BLaER1 (cell line): ENCODE data around the gene CEP72.

Experiments used
- H3K27ac ChIP-seq: shearing (Covaris generic); formaldehyde crosslinking; 2 replicates; pipeline ENCODE4 v1.8.1; 2022
- H3K27me3 ChIP-seq: shearing (Covaris generic); formaldehyde crosslinking; 2 replicates; pipeline ENCODE4 v1.8.1; 2022
- H3K36me3 ChIP-seq: shearing (Covaris generic); formaldehyde crosslinking; 2 replicates; pipeline ENCODE4 v1.8.1; 2022
- H3K4me1 ChIP-seq: shearing (Covaris generic); formaldehyde crosslinking; 2 replicates; pipeline ENCODE4 v1.8.1; 2022
- H3K4me2 ChIP-seq: shearing (Covaris generic); formaldehyde crosslinking; 2 replicates; pipeline ENCODE4 v1.8.1; 2022
- H3K4me3 ChIP-seq: shearing (Covaris generic); formaldehyde crosslinking; 2 replicates; pipeline ENCODE4 v1.8.1; 2022
- H3K9ac ChIP-seq: shearing (Covaris generic); formaldehyde crosslinking; 2 replicates; pipeline ENCODE4 v1.8.1; 2022
- H3K9me3 ChIP-seq: shearing (Covaris generic); formaldehyde crosslinking; 2 replicates; pipeline ENCODE4 v1.8.1; 2022
- H4K20me1 ChIP-seq: shearing (Covaris generic); formaldehyde crosslinking; 2 replicates; pipeline ENCODE4 v1.8.1; 2022
- Cebpa-rat ChIP-seq: shearing (Covaris generic); IDR thresholded peaks from 2 replicates; pipeline ENCODE4 v1.8.1; 2022

The CEP72 gene

GRCh38 chr5:634191-634590, 22.1 kb downstream of the CEP72 start:
- Histone ChIP-seq H3K4me1 (no peaks in the 10 kb centered on the region), H3K4me2 (no peak overlapping the region), H4K20me1 (peaks cover 26% of the 10 kb centered on the region), H3K4me3 (no peak overlapping the region), H3K27me3 (no peaks in the 10 kb centered on the region), H3K27ac (no peak overlapping the region), H3K36me3 (peaks cover 59% of the 10 kb centered on the region), H3K9ac (no peak overlapping the region), H3K9me3 (no peaks in the 10 kb centered on the region)
- no peak for TF ChIP-seq Cebpa-rat

- Histone ChIP-seq H3K27me3 (no peaks in the 10 kb centered on the region), H3K4me2 (no peak overlapping the region), H3K4me3 (no peak overlapping the region), H3K36me3 (peaks cover 72% of the 10 kb centered on the region), H4K20me1 (peaks cover 31% of the 10 kb centered on the region), H3K4me1 (no peaks in the 10 kb centered on the region), H3K9me3 (no peaks in the 10 kb centered on the region), H3K27ac (no peak overlapping the region), H3K9ac (no peak overlapping the region)
- TF ChIP-seq Cebpa-rat: no peak
These were observed 23.3 kb downstream of the CEP72 start for GRCh38 chr5:635306-636055.

GRCh38 chr5:636951-637350, 24.8 kb downstream of the CEP72 start:
- no peak overlapping the region for H3K27ac ChIP-seq
- H3K36me3 ChIP-seq: peaks cover 87% of the 10 kb centered on the region
- H3K9me3 ChIP-seq: no peaks in the 10 kb centered on the region
- H3K4me2 ChIP-seq: no peak overlapping the region
- no peak for TF ChIP-seq Cebpa-rat
- no peaks in the 10 kb centered on the region for H3K27me3 ChIP-seq
- H4K20me1 ChIP-seq: peaks cover 31% of the 10 kb centered on the region
- no peak overlapping the region for H3K9ac ChIP-seq
- H3K4me1 ChIP-seq: no peaks in the 10 kb centered on the region
- no peak overlapping the region for H3K4me3 ChIP-seq

GRCh38 chr5:637581-638450, 25.7 kb downstream of the CEP72 start:
- peaks cover 96% of the 10 kb centered on the region for H3K36me3 ChIP-seq
- peaks cover 32% of the 10 kb centered on the region for H4K20me1 ChIP-seq
- H3K4me2 ChIP-seq: no peak overlapping the region
- TF ChIP-seq Cebpa-rat: no peak
- H3K27me3 ChIP-seq: no peaks in the 10 kb centered on the region
- H3K9ac ChIP-seq: no peak overlapping the region
- no peak overlapping the region for H3K4me3 ChIP-seq
- H3K27ac ChIP-seq: no peak overlapping the region
- H3K4me1 ChIP-seq: peaks cover 5% of the 10 kb centered on the region
- H3K9me3 ChIP-seq: no peaks in the 10 kb centered on the region

- TF ChIP-seq Cebpa-rat: no peak
- no peaks in the 10 kb centered on the region for H3K27me3 ChIP-seq
- peaks cover 95% of the 10 kb centered on the region for H3K36me3 ChIP-seq
- no peak overlapping the region for H3K4me2 ChIP-seq
- peaks cover 14% of the 10 kb centered on the region for H3K4me1 ChIP-seq
- no peaks in the 10 kb centered on the region for H3K9me3 ChIP-seq
- no peak overlapping the region for H3K9ac ChIP-seq
- no peak overlapping the region for H3K27ac ChIP-seq
- H3K4me3 ChIP-seq: no peak overlapping the region
- H4K20me1 ChIP-seq: peaks cover 35% of the 10 kb centered on the region
These were observed 26.5 kb downstream of the CEP72 start for GRCh38 chr5:638501-639252.

DNA sequence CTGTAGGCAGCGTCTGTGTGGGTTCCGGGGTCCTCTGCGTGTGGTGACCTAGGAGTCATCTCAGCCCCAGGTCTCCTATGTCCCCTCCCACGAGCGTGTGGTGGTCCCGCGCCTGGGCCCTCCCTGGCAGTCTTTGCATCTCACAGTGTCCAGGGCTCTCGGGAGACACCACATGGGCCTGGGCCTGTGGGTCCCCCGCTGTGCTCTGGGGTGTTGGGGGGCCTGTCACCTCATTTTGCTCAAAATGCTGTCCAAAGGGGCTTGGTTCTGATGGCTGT, 27.1 kb downstream of the CEP72 start:
- H3K36me3 ChIP-seq: peaks cover 89% of the 10 kb centered on the region
- H3K4me1 ChIP-seq: peaks cover 19% of the 10 kb centered on the region
- no peak overlapping the region for H3K4me2 ChIP-seq
- no peaks in the 10 kb centered on the region for H3K27me3 ChIP-seq
- H3K4me3 ChIP-seq: no peak overlapping the region
- H3K27ac ChIP-seq: no peak overlapping the region
- H3K9me3 ChIP-seq: no peaks in the 10 kb centered on the region
- H3K9ac ChIP-seq: no peak overlapping the region
- H4K20me1 ChIP-seq: peaks cover 33% of the 10 kb centered on the region
- TF ChIP-seq Cebpa-rat: no peak

- Histone ChIP-seq H3K36me3 (peaks cover 87% of the 10 kb centered on the region), H3K4me1 (peaks cover 24% of the 10 kb centered on the region), H3K9me3 (no peaks in the 10 kb centered on the region), H3K27me3 (no peaks in the 10 kb centered on the region), H3K4me2 (no peak overlapping the region), H4K20me1 (peaks cover 29% of the 10 kb centered on the region), H3K9ac (no peak overlapping the region), H3K4me3 (no peak overlapping the region), H3K27ac (no peak overlapping the region)
- no peak for TF ChIP-seq Cebpa-rat
These were observed 27.6 kb downstream of the CEP72 start for GRCh38 chr5:639584-640213.

- Histone ChIP-seq H4K20me1 (peaks cover 22% of the 10 kb centered on the region), H3K27me3 (no peaks in the 10 kb centered on the region), H3K9me3 (no peaks in the 10 kb centered on the region), H3K36me3 (peaks cover 87% of the 10 kb centered on the region), H3K4me3 (no peak overlapping the region), H3K9ac (no peak overlapping the region), H3K27ac (no peak overlapping the region), H3K4me2 (no peak overlapping the region), H3K4me1 (peaks cover 32% of the 10 kb centered on the region)
- no peak for TF ChIP-seq Cebpa-rat
These were observed 28.6 kb downstream of the CEP72 start for GRCh38 chr5:640461-641330.

GRCh38 chr5:641331-641765, 29.2 kb downstream of the CEP72 start:
- Histone ChIP-seq H3K9ac (no peak overlapping the region), H3K27ac (no peak overlapping the region), H3K4me1 (peaks cover 32% of the 10 kb centered on the region), H3K4me2 (no peak overlapping the region), H4K20me1 (peaks cover 22% of the 10 kb centered on the region), H3K27me3 (no peaks in the 10 kb centered on the region), H3K4me3 (no peak overlapping the region), H3K36me3 (peaks cover 87% of the 10 kb centered on the region), H3K9me3 (no peaks in the 10 kb centered on the region)
- no peak for TF ChIP-seq Cebpa-rat
